ENCODE data around the gene SET. TPM values are rescaled to one million over a fixed set of nuclear protein-coding genes. Genes with fewer than 3 reads are reported as not detected.

SET gene
- total and polyA plus RNA-seq, 2 donors (not counting 1 experiment from before 2014, with no cell fraction given): 54.9 to 309 TPM

GRCh38 chr9:128729766-128730517 is 40.9 kb downstream of the SET start:
- Mint-ChIP-seq H3K4me1 (peaks cover 6% of the 10 kb centered on the region), H3K4me3 (no peak overlapping the region), H3K9me3 (ENCODE audit: insufficient read depth) (no peaks in the 10 kb centered on the region), H3K27ac (no peak overlapping the region), H3K27me3 (no peaks in the 10 kb centered on the region)
- peaks cover 2 to 3% of the 10 kb centered on the region in 2 donors for H3K4me1 ChIP-seq (ENCODE audit: control insufficient read depth in 2 of 2, insufficient read depth in 2 of 2, low read length in 2 of 2)
- H3K9ac ChIP-seq (ENCODE audit: low read length): no peak overlapping the region
- no peak for TF ChIP-seq EZH2 (IDR thresholded peaks at IDR 0.05; ENCODE audit: borderline replicate concordance, insufficient read depth, low read depth, low read length, poor library complexity, severe bottlenecking)
- TF ChIP-seq CTCF (IDR thresholded peaks at IDR 0.05): no peak
- no peaks in the 10 kb centered on the region for H3K79me2 ChIP-seq (ENCODE audit: control insufficient read depth, insufficient read depth, low read length)
- H3K4me3 ChIP-seq (ENCODE audit: control extremely low read depth in 1 of 5, extremely low read depth in 1 of 5, insufficient read depth in 1 of 5, low read depth in 2 of 5, low read length in 4 of 5): no peak overlapping the region
- no peaks in the 10 kb centered on the region for H4K20me1 ChIP-seq (ENCODE audit: control insufficient read depth, insufficient read depth, low read length, poor library complexity, severe bottlenecking)
- no peak overlapping the region for H3K27ac ChIP-seq (ENCODE audit: low read length in 2 of 2)
- no peaks in the 10 kb centered on the region for H3K9me3 ChIP-seq (ENCODE audit: control extremely low read depth in 1 of 3, control insufficient read depth in 2 of 3, insufficient read depth in 1 of 3, low read length in 2 of 3)
- no peak overlapping the region for H3K4me2 ChIP-seq (replicated peaks; ENCODE audit: low read depth, low read length, poor library complexity, severe bottlenecking)
- DNase-seq (peak; percentile 6), ATAC-seq (ENCODE audit: low read depth) (no peak)
- no peaks in the 10 kb centered on the region for H3K27me3 ChIP-seq (replicated peaks in 1 of 4; ENCODE audit: control extremely low read depth in 1 of 4, control insufficient read depth in 3 of 4, insufficient read depth in 4 of 4, low read length in 3 of 4)
- peaks cover 0 to 17% of the 10 kb centered on the region in 2 experiments for H3K36me3 ChIP-seq (replicated peaks in 1 of 2; ENCODE audit: control extremely low read depth in 1 of 2, control insufficient read depth in 1 of 2, extremely low read depth in 1 of 2, insufficient read depth in 2 of 2, low read length in 1 of 2)
- no peak overlapping the region for H2AFZ ChIP-seq (ENCODE audit: insufficient read depth, low read depth, low read length, poor library complexity, severe bottlenecking)
- CTCF ChIA-PET: no interaction called here
- 98% methylated on average over 24 of the region's 27 CpGs for WGBS (ENCODE audit: insufficient coverage)
- POLR2A ChIA-PET: interaction anchor here (0.5 kb wide), 1 partner anchor 49 kb away, joined by 3 read pairs; no protein-coding TSS in a partner anchor
- intact Hi-C loops (cut with micrococcal nuclease): no loop called here

DNA sequence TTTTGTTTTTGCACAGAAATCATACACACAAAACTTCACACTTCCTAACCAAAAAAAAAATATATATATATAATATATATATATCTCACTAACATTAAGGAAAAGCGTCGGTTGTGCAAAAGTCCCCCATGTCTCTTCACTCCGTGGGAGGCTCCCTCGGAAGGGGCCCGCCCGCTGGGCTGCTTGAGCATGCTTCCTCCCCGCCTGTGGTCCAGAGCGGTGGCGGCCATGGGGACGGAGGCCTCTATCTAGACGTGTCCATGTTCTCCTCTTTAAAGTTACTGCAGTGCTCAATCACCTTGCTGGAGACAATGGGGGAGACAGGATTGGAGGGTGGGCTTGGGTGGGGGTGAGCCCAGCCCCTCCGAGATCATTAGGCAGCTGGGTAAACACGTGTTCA is 42.1 kb downstream of the SET start:
- no peak overlapping the region for H3K27ac Mint-ChIP-seq
- DNase-seq: no peak
- Histone ChIP-seq H3K4me1 (ENCODE audit: control insufficient read depth in 2 of 2, insufficient read depth in 2 of 2, low read length in 2 of 2) (no peaks in the 10 kb centered on the region), H3K27me3 (replicated peaks in 1 of 4; ENCODE audit: control extremely low read depth in 1 of 4, control insufficient read depth in 3 of 4, insufficient read depth in 4 of 4, low read length in 3 of 4) (no peaks in the 10 kb centered on the region), H4K20me1 (ENCODE audit: control insufficient read depth, insufficient read depth, low read length, poor library complexity, severe bottlenecking) (no peaks in the 10 kb centered on the region), H3K9me3 (ENCODE audit: control extremely low read depth in 1 of 3, control insufficient read depth in 2 of 3, insufficient read depth in 1 of 3, low read length in 2 of 3) (no peaks in the 10 kb centered on the region), H3K79me2 (ENCODE audit: control insufficient read depth, insufficient read depth, low read length) (no peaks in the 10 kb centered on the region), H3K36me3 (replicated peaks in 1 of 2; ENCODE audit: control extremely low read depth in 1 of 2, control insufficient read depth in 1 of 2, extremely low read depth in 1 of 2, insufficient read depth in 2 of 2, low read length in 1 of 2) (peaks cover 0 to 23% of the 10 kb centered on the region in 2 experiments), H2AFZ (ENCODE audit: insufficient read depth, low read depth, low read length, poor library complexity, severe bottlenecking) (no peak overlapping the region), H3K4me2 (replicated peaks; ENCODE audit: low read depth, low read length, poor library complexity, severe bottlenecking) (no peak overlapping the region), H3K4me3 (ENCODE audit: control extremely low read depth in 1 of 5, extremely low read depth in 1 of 5, insufficient read depth in 1 of 5, low read depth in 2 of 5, low read length in 4 of 5) (no peak overlapping the region), H3K27ac (ENCODE audit: low read length in 2 of 2) (no peak overlapping the region), H3K9ac (ENCODE audit: low read length) (no peak overlapping the region)
- TF ChIP-seq CTCF (IDR thresholded peaks at IDR 0.05) (no peak), EZH2 (IDR thresholded peaks at IDR 0.05; ENCODE audit: borderline replicate concordance, insufficient read depth, low read depth, low read length, poor library complexity, severe bottlenecking) (no peak)
- peaks cover 1% of the 10 kb centered on the region for H3K4me1 Mint-ChIP-seq
- intact Hi-C loops (cut with micrococcal nuclease): no loop called here
- no peak for ATAC-seq (ENCODE audit: low read depth)
- POLR2A ChIA-PET: no interaction called here
- WGBS (ENCODE audit: insufficient coverage): 96% methylated on average over 5 of the region's 13 CpGs
- H3K9me3 Mint-ChIP-seq (ENCODE audit: insufficient read depth): no peaks in the 10 kb centered on the region
- no peaks in the 10 kb centered on the region for H3K27me3 Mint-ChIP-seq
- CTCF ChIA-PET: no interaction called here
- no peak overlapping the region for H3K4me3 Mint-ChIP-seq

Measured in B cell (primary cell).